Common myeloid progenitor, CD34-positive (primary cell): Measurements from ENCODE around the gene SYMPK.

ENCODE experiments used
- CTCF ChIA-PET: fragments of 350-600 bp; sonication (Branson Sonifier 250); formaldehyde crosslinking; loops from one replicate; lab custom pipeline; 2021; ENCODE audit warnings: antibody characterized with exemption; lab: Charles Lee
- POLR2A ChIA-PET: fragments of 350-600 bp; sonication (Branson Sonifier 250); formaldehyde crosslinking; loops from one replicate; lab custom pipeline; 2021; ENCODE audit warnings: antibody characterized with exemption; lab: Charles Lee
- DNase-seq, 3 donors: peaks; one replicate each; pipeline versions ENCODE4 v3.0.0 to v3.0.0-alpha.2; 2013
- H3K27ac ChIP-seq, 2 experiments: 1 replicate in 1 of 2; 2 replicates in 1 of 2; pipeline ENCODE4 v1.7.0; 2013; ENCODE audit warnings: inconsistent platforms in 2 of 2, low read length in 2 of 2, mild to moderate bottlenecking in 2 of 2, low read depth in 1 of 2, moderate library complexity in 1 of 2; ENCODE audit not compliant: severe bottlenecking in 2 of 2, insufficient read depth in 1 of 2, poor library complexity in 1 of 2
- H3K27me3 ChIP-seq, 5 experiments: replicated peaks in 2 of 5; 1 replicate in 3 of 5; 2 replicates in 2 of 5; pipeline versions ENCODE4 v1.6.1 to v1.7.0; 2013; ENCODE audit warnings: low read length in 4 of 5, mild to moderate bottlenecking in 2 of 5, moderate library complexity in 2 of 5, inconsistent platforms in 1 of 5; ENCODE audit not compliant: insufficient read depth in 5 of 5, control insufficient read depth in 4 of 5
- H3K36me3 ChIP-seq, 4 experiments: 1 replicate in 2 of 4; 2 replicates in 2 of 4; pipeline versions ENCODE4 v1.6.1 to v1.7.0; 2013; ENCODE audit warnings: low read length in 3 of 4, control low read depth in 1 of 4, mild to moderate bottlenecking in 1 of 4; ENCODE audit not compliant: control insufficient read depth in 4 of 4, insufficient read depth in 4 of 4
- H3K4me1 ChIP-seq, 4 experiments: 1 replicate in 3 of 4; 2 replicates in 1 of 4; pipeline versions ENCODE4 v1.6.1 to v1.7.1; 2013; ENCODE audit warnings: low read length in 3 of 4, mild to moderate bottlenecking in 3 of 4, control low read depth in 1 of 4, inconsistent platforms in 1 of 4, moderate library complexity in 1 of 4; ENCODE audit not compliant: control insufficient read depth in 4 of 4, insufficient read depth in 4 of 4; ENCODE audit errors: control extremely low read depth in 1 of 4
- H3K4me3 ChIP-seq, 7 experiments: 1 replicate in 4 of 7; 2 replicates in 3 of 7; pipeline versions ENCODE4 v1.5.1 to v1.7.0; 2013; ENCODE audit warnings: mild to moderate bottlenecking in 7 of 7, low read length in 6 of 7, moderate library complexity in 6 of 7, inconsistent platforms in 2 of 7, low read depth in 2 of 7, control low read depth in 1 of 7; ENCODE audit not compliant: insufficient read depth in 4 of 7, control insufficient read depth in 1 of 7; ENCODE audit errors: extremely low read depth in 1 of 7
- H3K9me3 ChIP-seq, 5 experiments: 1 replicate in 4 of 5; 2 replicates in 1 of 5; pipeline versions ENCODE4 v1.6.1 to v1.7.1; 2013; ENCODE audit warnings: low read length in 4 of 5, mild to moderate bottlenecking in 2 of 5, inconsistent platforms in 1 of 5, low read depth in 1 of 5, moderate library complexity in 1 of 5; ENCODE audit not compliant: control insufficient read depth in 4 of 5, insufficient read depth in 2 of 5; ENCODE audit errors: control extremely low read depth in 1 of 5
- WGBS: methylation state at CpG from one replicate; pipeline ENCODE4 v1.1.5; 2013; ENCODE audit not compliant: insufficient coverage; 5-methylcytosine and 5-hydroxymethylcytosine counted together

The SYMPK gene

DNA sequence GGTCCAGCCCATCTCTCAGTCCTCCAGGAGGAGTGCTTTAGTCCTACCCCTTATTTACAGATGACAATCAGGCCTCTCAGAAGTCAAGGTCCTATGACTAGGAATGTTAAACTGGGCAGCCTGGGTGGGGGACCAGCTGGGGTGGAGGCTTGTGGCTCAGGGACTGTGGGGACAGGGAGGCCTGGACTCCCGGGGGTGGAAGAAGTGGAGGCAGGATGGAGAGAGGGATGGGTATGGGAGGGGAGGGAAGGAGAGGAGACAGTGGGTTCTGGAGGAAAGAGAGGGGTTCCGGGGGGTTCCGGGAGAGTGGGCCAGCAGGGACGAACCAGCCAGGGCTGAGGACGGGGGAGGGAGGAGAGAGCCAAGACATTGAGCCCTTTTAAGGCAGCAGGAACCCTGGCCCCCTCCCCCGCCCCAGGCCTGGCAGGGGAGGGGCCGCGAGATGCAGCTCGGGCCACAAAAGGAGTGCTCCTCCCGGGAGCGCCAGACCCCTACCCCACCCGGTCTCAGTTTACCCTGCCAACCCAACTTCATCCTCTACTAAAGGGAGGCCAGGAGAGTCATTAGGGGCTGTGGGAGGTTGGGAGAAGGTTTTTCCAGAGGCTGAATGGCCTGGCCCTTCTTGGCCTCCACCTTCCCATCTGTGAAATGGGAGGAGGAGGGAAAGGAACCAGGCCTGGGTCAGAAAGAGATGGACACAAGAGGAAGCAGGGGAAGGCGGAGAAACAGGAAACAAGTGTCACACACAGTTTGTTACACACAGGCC lies 82.3 kb downstream of the SYMPK start:
- no peak overlapping the region for H3K4me3 ChIP-seq
- no peak for DNase-seq
- H3K36me3 ChIP-seq, result no peaks in the 10 kb centered on the region
- no peaks in the 10 kb centered on the region for H3K9me3 ChIP-seq
- peaks cover 0 to 13% (median 12%) of the 10 kb centered on the region in 4 experiments for H3K4me1 ChIP-seq
- 33% methylated on average over 5 of the region's 13 CpGs for WGBS
- CTCF ChIA-PET, result interaction anchor here (0.8 to 3.1 kb wide), 3 partner anchors 10 to 23 kb away, joined by 3 to 8 read pairs (median 3); no protein-coding TSS in a partner anchor
- H3K27ac ChIP-seq, result no peak overlapping the region
- H3K27me3 ChIP-seq, result peaks cover 0 to 90% (median 24%) of the 10 kb centered on the region in 5 experiments
- POLR2A ChIA-PET, result interaction anchor here (1.1 kb wide), 1 partner anchor 12 kb away, joined by 3 read pairs; the partner anchor contains the start of gene SIX5

DNA sequence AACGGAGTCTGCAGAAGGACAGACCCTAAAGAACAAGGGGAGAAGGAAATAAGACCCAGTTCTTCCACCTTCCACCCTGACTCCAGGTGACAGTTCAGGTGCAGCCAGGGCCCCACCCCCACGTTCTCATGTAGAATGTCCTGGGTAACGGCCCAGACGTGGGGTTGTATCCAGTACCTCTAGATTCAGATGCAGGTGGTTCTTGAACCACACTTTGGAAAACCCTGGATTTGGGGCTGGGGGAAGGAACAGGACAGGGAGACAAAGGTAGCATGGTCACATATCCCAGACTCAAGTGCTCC lies 82.8 kb downstream of the SYMPK start:
- 33% methylated on average over 4 of the region's 4 CpGs for WGBS
- ChIA-PET POLR2A (no interaction called here), CTCF (no interaction called here)
- Histone ChIP-seq H3K4me1 (peaks cover 0 to 13% (median 12%) of the 10 kb centered on the region in 4 experiments), H3K36me3 (no peaks in the 10 kb centered on the region), H3K27me3 (peaks cover 0 to 89% (median 24%) of the 10 kb centered on the region in 5 experiments), H3K9me3 (no peaks in the 10 kb centered on the region), H3K4me3 (no peak overlapping the region), H3K27ac (no peak overlapping the region)
- DNase-seq, result no peak

DNA sequence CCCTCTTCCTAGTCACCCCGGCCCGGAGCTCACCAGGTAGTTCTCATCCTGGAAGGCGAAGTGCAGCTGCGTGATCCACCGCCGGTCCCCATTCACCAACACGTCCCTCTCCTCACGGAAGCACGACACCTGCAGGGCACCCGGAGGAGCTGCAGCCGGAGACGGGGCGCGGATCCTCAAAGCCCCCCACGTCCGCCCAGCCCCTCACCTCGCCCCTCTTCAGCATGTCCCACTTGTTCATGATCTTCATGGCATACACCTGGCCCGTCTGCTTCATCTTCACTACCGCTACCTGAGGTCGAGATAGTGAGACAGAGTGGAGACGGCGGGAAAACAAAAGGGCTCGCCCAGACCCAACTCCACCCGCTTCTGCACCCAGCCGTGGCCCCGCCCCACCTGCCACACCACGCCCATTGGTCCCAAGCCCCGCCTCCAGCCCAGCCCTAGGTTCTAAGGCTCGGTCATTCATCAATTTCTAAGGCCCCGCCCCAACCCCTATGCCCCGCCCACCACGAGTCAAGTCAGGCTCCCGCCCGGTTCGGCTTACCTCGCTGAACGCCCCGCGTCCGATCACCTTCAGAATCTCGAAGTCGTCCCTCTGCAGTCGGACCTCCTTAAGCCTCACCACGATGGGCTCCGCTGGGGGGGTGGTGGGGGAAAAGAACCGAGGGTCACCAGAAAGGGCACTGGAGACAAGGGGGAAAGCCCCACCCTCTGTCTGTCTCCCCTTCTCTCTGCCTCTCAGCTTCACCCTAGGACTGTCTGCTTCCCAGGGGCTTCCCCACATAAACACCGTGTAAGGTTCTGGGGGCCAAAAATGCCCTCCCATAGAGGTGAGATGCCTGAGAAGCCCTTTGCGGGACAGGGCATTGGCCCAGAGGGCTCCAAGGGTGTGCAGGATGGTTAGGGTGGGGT lies 83.5 kb downstream of the SYMPK start:
- Histone ChIP-seq H3K4me1 (peaks cover 0 to 13% (median 12%) of the 10 kb centered on the region in 4 experiments), H3K4me3 (peak overlapping the region in 4 of 7 experiments; percentile 28 to 54 (median 41)), H3K9me3 (no peaks in the 10 kb centered on the region), H3K36me3 (no peaks in the 10 kb centered on the region), H3K27me3 (peaks cover 0 to 89% (median 20%) of the 10 kb centered on the region in 5 experiments), H3K27ac (no peak overlapping the region)
- ChIA-PET CTCF (interaction anchor here (0.8 to 1.1 kb wide), 7 partner anchors 9 to 38 kb away, joined by 3 to 7 read pairs (median 4); partner anchors contain the start of gene SIX5), POLR2A (interaction anchor here (0.6 to 1.0 kb wide), 2 partner anchors 9 to 311 kb away, joined by 3 to 5 read pairs; partner anchors contain the start of gene FOSB)
- peak; percentile 73 to 80 (median 80) for DNase-seq
- 3% methylated on average over 38 of the region's 48 CpGs for WGBS

DNA sequence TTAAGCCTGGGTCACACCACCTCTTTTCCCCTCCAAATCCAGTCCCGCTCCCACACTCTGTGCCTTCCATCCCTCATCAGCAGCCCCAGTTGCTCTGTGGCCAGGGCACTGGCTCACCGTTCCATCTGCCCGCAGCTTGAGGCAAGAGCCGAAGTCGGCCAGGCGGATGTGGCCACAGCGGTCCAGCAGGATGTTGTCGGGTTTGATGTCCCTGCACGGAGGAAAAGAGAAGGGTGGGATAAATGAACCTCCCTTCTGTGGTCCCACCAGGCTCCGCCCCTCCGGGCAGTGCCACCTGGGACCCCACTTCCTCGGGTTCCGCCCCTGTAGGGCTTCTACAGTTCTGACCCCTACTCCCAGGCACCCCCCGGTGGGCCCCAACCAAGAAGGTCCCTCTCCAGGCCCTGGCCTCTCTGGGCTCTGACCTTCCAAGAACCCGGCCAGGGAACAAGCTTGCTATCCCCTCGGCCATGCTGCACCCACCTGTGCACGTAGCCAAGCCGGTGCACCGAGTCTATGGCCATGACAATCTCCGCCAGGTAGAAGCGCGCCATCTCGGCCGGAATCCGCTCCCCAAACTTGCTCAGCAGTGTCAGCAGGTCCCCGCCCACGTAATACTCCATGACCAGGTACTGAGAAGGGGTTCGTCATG lies 84.8 kb downstream of the SYMPK start:
- Histone ChIP-seq H3K4me3 (no peak overlapping the region), H3K9me3 (no peaks in the 10 kb centered on the region), H3K4me1 (peaks cover 0 to 13% (median 12%) of the 10 kb centered on the region in 4 experiments), H3K27me3 (peaks cover 0 to 78% (median 15%) of the 10 kb centered on the region in 5 experiments), H3K36me3 (no peaks in the 10 kb centered on the region), H3K27ac (no peak overlapping the region)
- POLR2A ChIA-PET, result no interaction called here
- WGBS, result 96% methylated on average over 28 of the region's 28 CpGs
- CTCF ChIA-PET, result interaction anchor here (1.5 kb wide), 1 partner anchor 39 kb away, joined by 3 read pairs; no protein-coding TSS in a partner anchor
- no peak for DNase-seq

DNA sequence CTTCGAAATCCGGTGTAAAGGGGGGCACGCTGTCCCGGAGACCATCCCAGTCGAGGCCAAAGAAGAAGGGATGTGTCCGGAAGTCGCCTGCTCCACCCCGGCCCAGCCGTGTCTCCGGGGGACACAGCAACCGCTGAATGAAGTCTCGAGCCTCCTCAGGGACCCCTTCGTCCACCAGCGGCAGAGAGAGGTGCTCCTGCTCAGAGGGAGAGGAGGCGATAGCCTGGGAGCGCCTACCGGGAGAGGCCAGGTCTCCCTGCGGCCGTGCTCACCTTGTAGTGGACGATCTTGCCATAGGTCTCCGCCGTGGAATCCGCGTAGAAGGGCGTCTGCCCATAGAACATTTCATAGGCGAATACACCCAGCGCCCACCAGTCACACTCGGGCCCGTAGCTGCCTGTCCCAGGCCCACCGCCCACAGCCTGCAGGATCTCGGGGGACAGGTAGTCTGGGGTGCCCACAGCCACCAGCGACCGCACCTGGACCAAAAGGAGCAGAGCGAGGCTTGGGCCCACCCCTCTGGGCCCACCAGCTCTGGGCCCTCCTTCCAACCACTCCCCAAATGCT lies 85.5 kb downstream of the SYMPK start:
- H3K27ac ChIP-seq, result no peak overlapping the region
- H3K4me3 ChIP-seq, result no peak overlapping the region
- no peaks in the 10 kb centered on the region for H3K9me3 ChIP-seq
- H3K36me3 ChIP-seq, result no peaks in the 10 kb centered on the region
- no peak for DNase-seq
- 97% methylated on average over 33 of the region's 34 CpGs for WGBS
- ChIA-PET CTCF (interaction anchor here (1.5 kb wide), 1 partner anchor 40 kb away, joined by 3 read pairs; no protein-coding TSS in a partner anchor), POLR2A (no interaction called here)
- peaks cover 0 to 13% (median 12%) of the 10 kb centered on the region in 4 experiments for H3K4me1 ChIP-seq
- H3K27me3 ChIP-seq, result peaks cover 0 to 80% (median 20%) of the 10 kb centered on the region in 5 experiments

DNA sequence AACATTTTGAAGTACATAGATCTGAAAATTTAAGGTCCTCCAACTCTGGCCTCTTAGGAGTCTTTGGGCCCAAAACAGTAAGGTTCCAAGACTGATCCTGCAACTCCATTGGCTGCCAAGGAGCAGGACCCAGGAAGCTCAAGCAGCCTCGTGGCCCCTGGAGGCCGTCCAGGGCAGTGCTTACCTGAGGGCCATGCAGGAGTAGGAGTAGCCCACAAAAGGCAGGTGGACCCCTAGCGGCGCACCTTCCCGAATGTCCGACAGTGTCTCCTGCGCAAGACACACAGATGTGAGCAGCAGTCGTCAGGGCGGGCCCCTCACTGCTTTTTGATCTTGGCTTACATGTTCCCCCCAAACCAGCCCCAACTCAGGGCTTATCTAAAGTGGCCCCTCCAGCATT lies 88.2 kb downstream of the SYMPK start:
- H3K9me3 ChIP-seq, result no peaks in the 10 kb centered on the region
- peaks cover 0 to 25% (median 23%) of the 10 kb centered on the region in 4 experiments for H3K4me1 ChIP-seq
- DNase-seq, result no peak
- H3K27ac ChIP-seq, result no peak overlapping the region
- peaks cover 0 to 71% (median 25%) of the 10 kb centered on the region in 5 experiments for H3K27me3 ChIP-seq
- H3K4me3 ChIP-seq, result no peak overlapping the region
- WGBS, result 93% methylated on average over 9 of the region's 9 CpGs
- H3K36me3 ChIP-seq, result no peaks in the 10 kb centered on the region
- CTCF ChIA-PET, result interaction anchor here (10.6 kb wide), 1 partner anchor 19 kb away, joined by 138 read pairs; the partner anchor contains the start of gene DMWD
- POLR2A ChIA-PET, result interaction anchor here (0.7 kb wide), 1 partner anchor 18 kb away, joined by 5 read pairs; the partner anchor contains the start of gene DMWD
